ENCODE results near the gene GPR12.

GPR12 gene

GRCh38 chr13:26759907-26760831 lies at the start of gene GPR12:
GPR12 (minus strand) TSS chr13:26760786; CDS start chr13:26759827, 959 bp downstream.
- DNase-seq = no peak

GRCh38 chr13:26810095-26810494 lies 49.5 kb upstream of the GPR12 start:
- DNase-seq = no peak

- DNase-seq = no peak
Measured at GRCh38 chr13:26806891-26807290, 46.3 kb upstream of the GPR12 start.

- DNase-seq = no peak
Measured at GRCh38 chr13:26787961-26788360, 27.4 kb upstream of the GPR12 start.

- DNase-seq = no peak
Measured at GRCh38 chr13:26786651-26787295, 26.2 kb upstream of the GPR12 start.

- DNase-seq = peak; percentile 39 to 53
Measured at GRCh38 chr13:26785838-26786630, 25.4 kb upstream of the GPR12 start.

- DNase-seq = peak; percentile 6 to 10
Measured at GRCh38 chr13:26784704-26785639, 24.4 kb upstream of the GPR12 start.

- DNase-seq = no peak
Measured at GRCh38 chr13:26780411-26780810, 19.8 kb upstream of the GPR12 start.

GRCh38 chr13:26779321-26779720 lies 18.7 kb upstream of the GPR12 start:
- no peak for DNase-seq

GRCh38 chr13:26772531-26772930 lies 11.9 kb upstream of the GPR12 start:
- DNase-seq = no peak

GRCh38 chr13:26771796-26772195 lies 11.2 kb upstream of the GPR12 start:
- no peak for DNase-seq

- no peak for DNase-seq
Measured at GRCh38 chr13:26762745-26763345, 2.3 kb upstream of the GPR12 start.

GRCh38 chr13:26760832-26761582 lies 421 bp upstream of the GPR12 start:
- DNase-seq = no peak

GRCh38 chr13:26759249-26759906 lies 1.2 kb downstream of the GPR12 start:
- DNase-seq = no peak

- no peak for DNase-seq
Measured at GRCh38 chr13:26758496-26759157, 2.0 kb downstream of the GPR12 start.

- no peak for DNase-seq
Measured at GRCh38 chr13:26756961-26757360, 3.6 kb downstream of the GPR12 start.

GRCh38 chr13:26752671-26753070 lies 7.9 kb downstream of the GPR12 start:
- no peak for DNase-seq

- DNase-seq = no peak
Measured at GRCh38 chr13:26749905-26750304, 10.7 kb downstream of the GPR12 start.

GRCh38 chr13:26749285-26749684 lies 11.3 kb downstream of the GPR12 start:
- no peak for DNase-seq

- DNase-seq = no peak
Measured at GRCh38 chr13:26747706-26748105, 12.9 kb downstream of the GPR12 start.
